ENCODE data around the gene TMEFF2.

DNA sequence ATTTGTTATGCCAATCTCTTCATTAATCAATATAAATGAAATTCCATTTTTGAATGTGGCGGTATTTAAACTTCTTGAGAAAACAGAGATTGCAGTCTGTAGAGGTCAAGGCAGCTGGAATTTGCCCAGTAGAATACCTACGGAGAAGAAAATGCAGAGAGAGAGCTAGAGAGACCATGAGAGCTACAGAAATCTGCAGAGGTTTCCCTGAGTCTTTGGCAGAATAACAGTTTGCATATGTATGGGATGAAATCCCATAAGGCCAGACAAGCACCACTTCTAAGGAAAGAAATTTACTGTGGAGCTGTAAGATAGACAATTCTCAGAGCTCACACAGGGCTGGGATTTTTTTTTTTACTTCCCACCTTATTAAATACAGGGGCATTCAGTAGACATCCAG lies 23.6 kb upstream of the TMEFF2 start:
- TF ChIP-seq, protein P1, sequence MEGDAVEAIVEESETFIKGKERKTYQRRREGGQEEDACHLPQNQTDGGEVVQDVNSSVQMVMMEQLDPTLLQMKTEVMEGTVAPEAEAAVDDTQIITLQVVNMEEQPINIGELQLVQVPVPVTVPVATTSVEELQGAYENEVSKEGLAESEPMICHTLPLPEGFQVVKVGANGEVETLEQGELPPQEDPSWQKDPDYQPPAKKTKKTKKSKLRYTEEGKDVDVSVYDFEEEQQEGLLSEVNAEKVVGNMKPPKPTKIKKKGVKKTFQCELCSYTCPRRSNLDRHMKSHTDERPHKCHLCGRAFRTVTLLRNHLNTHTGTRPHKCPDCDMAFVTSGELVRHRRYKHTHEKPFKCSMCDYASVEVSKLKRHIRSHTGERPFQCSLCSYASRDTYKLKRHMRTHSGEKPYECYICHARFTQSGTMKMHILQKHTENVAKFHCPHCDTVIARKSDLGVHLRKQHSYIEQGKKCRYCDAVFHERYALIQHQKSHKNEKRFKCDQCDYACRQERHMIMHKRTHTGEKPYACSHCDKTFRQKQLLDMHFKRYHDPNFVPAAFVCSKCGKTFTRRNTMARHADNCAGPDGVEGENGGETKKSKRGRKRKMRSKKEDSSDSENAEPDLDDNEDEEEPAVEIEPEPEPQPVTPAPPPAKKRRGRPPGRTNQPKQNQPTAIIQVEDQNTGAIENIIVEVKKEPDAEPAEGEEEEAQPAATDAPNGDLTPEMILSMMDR (IDR thresholded peaks at IDR 0.05) = no peak
- no peak for TF ChIP-seq POLR2A (IDR thresholded peaks at IDR 0.05)
- no peak for TF ChIP-seq POLR2AphosphoS5 (IDR thresholded peaks at IDR 0.05)
